HG02852 (cell line): Measurements from ENCODE around the gene AQP7.
A peak's percentile ranks its signal among the peaks of the same experiment; 100 is the strongest.
"Not testable (repeated sequence)": the region's sequence is repeated elsewhere in the genome, so short reads cannot be mapped to it uniquely, and the experiment has no call there.

Experiments used
- ATAC-seq: cut with Tn5 transposase; IDR thresholded peaks from one replicate; pipeline ENCODE4 v1.9.1; 2021; ENCODE audit warnings: mild to moderate bottlenecking, moderate library complexity; ENCODE audit not compliant: unreplicated experiment

The AQP7 gene

DNA sequence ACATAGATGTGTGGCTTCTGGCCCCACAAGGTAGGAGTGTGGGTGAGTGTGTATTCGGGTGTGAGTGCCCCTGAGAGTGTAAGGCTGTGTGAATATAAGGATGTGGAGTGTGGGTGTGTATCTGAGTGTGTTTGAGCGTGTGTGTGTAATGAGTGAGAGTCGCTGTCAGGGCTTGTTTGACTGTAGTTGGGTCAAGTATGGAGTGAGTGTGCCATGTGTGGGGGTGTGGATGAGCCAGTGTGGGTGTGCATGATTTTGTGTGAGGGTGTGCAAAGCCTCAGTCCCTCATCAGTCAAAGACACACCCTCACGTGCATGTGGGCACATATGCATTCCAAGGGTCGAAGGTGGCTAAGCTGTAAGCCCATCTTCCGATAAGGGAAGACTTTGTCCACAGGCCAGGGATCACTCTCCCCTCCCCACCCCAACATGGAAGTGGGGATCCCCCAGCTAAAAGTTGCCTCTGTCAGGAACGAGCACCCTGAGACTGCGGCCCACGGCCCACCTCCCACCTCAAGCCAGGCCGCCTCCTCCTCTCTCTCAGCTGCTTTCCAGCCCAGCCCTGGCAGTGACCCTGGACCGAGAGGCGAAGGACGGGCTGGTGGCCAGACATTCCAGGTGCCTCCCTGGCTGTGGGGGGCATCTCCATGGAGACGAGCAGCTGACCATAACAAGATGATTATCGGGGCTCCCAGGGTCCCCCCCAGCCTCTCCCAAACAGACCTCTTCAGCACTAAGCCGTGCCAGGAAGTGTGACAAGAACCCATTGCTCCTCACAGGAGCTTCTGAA is 32.1 kb upstream of the AQP7 start:
- ATAC-seq = no peak

DNA sequence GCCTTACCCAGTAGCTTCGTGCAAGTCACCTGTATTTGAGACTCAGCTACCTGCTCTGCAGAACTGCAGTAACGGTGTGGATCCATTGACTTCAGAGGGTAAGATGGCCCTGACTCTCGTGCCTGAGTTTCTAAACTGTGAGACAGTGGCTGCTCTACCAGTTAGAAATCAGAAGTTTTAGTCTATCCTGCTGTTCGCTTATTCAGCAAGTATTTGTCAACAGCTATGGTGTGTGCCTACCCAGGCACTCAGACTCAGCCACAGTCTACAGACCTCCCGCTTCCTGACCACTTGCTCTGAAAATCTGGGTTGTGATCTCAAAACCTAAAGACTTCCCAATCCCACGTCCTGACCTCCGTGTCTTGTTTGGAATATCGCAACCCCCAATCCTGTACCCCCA is 31.5 kb upstream of the AQP7 start:
- ATAC-seq = no peak

DNA sequence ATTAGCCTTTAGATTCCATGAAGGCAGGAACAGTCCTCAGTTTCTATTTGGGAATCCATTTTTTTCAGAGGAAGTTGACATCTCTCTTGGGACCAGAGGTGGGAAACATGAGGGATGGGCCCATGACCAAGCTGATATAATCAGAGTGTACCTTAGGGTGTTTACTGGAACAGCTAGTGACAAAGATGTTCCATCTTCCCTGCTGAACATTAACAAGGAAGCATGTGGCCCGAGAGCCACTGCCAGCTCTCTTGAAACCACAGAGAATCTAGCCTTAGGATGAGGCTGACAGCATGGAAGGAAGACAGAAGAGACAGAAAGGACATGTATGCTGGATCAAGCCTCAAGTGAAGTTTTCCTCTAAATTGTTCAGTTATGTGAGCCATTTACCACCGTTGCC is 29.1 kb upstream of the AQP7 start:
- no peak for ATAC-seq

DNA sequence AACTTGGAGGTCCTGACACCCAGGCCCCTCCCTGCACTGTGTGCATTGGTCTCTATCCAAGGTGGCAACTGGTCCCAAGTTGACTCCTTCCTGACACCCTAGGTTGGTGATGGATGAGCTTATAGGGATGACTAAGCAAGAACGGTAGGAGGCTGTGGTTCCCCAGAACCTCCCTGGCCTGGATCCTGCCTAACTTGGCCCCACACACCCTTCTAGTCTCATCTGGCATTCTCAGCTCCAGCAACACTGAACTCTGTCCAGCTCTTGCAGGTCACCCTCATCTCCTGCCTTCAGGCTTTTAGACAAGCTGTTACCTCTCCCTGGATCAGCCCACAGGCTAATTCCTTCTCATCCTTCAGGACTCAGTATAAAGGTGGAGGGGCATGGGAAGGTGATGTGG is 28.6 kb upstream of the AQP7 start:
- no peak for ATAC-seq

- ATAC-seq = no peak
These were observed 27.1 kb upstream of the AQP7 start for GRCh38 chr9:33429256-33429985.

GRCh38 chr9:33426843-33427293 is 24.5 kb upstream of the AQP7 start:
- ATAC-seq = no peak

- no peak for ATAC-seq
These were observed 22.8 kb upstream of the AQP7 start for GRCh38 chr9:33425128-33425533.

GRCh38 chr9:33424492-33424891 is 22.1 kb upstream of the AQP7 start:
- ATAC-seq = not testable (repeated sequence)

DNA sequence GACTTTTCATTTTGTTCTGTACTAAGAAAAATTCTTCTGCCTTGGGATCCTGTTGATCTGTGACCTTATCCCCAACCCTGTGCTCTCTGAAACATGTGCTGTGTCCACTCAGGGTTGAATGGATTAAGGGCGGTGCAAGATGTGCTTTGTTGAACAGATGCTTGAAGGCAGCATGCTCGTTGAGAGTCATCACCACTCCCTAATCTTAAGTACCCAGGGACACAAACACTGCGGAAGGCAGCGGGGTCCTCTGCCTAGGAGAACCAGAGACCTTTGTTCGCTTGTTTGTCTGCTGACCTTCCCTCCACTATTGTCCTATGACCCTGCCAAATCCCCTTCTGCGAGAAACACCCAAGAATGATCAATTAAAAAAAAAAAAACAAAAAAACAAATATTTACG is 21.7 kb upstream of the AQP7 start:
- not testable (repeated sequence) for ATAC-seq

GRCh38 chr9:33419708-33420303 is 17.4 kb upstream of the AQP7 start:
- ATAC-seq = no peak

- ATAC-seq = no peak
These were observed 15.7 kb upstream of the AQP7 start for GRCh38 chr9:33418090-33418489.

- ATAC-seq = no peak
These were observed 14.6 kb upstream of the AQP7 start for GRCh38 chr9:33416996-33417395.

GRCh38 chr9:33415501-33416038 is 13.2 kb upstream of the AQP7 start:
- peak; percentile 65 for ATAC-seq

GRCh38 chr9:33414889-33415500 is 12.6 kb upstream of the AQP7 start:
- no peak for ATAC-seq

- ATAC-seq = no peak
These were observed 11.9 kb upstream of the AQP7 start for GRCh38 chr9:33414268-33414667.

- no peak for ATAC-seq
These were observed 5.7 kb upstream of the AQP7 start for GRCh38 chr9:33408087-33408486.

GRCh38 chr9:33407061-33407460 is 4.7 kb upstream of the AQP7 start:
- ATAC-seq = no peak

DNA sequence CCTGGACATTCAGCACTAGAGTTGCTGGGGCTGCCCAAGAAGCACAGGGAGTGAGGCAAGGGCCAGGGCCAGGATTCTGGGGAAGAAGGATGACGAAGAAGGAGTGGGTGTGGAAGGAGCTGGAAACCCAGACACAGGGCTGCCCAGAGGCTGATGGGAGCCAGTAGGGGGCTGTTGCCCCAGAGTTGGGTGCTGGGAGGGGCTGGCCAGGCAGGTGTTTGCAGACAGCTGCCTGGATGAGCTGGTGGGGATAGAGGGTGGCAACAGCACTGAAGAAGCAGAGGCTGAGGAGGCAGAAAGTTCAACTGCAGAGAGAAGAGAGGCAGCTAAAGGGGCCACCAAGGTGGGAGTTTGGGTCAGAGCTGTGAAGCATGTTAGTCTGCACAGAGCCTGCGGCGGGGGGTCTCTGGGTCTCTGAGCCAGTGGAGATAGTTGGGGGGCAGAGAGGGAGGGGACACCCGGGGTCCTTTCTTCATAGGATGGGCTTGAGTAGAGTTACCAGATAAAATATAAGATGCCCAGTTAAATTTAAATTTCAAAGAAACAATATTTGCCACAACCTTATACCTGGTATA is 2.5 kb upstream of the AQP7 start:
- no peak for ATAC-seq

GRCh38 chr9:33403941-33404787 is 1.8 kb upstream of the AQP7 start:
- no peak for ATAC-seq

DNA sequence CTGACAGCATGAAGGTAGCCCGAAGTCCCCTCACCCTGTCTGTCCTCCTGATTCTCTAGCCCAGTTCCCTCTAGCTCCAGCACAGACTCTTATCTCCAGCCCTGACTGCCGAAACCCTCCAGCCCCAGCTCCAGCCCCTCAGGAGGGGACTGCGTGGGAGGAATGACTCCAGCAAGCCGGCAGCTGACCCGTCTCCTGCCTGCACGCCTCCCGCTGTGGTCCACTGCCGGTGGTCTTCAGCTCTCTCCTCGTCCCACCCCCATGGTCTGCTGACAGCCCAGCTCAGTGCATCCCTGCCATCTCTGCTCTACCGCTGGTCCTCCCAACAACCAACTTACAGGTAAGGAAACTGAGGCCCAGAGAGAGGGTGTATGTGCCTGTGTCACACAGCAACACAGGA is 559 bp downstream of the AQP7 start:
- not testable (repeated sequence) for ATAC-seq
